AG08396 (cell line): ENCODE data around the gene CTNNA1.

Source experiments
- DNase-seq: peaks from one replicate; pipeline ENCODE4 v3.0.0; 2012; ENCODE audit warnings: low spot score, mixed read lengths

The CTNNA1 gene

DNA sequence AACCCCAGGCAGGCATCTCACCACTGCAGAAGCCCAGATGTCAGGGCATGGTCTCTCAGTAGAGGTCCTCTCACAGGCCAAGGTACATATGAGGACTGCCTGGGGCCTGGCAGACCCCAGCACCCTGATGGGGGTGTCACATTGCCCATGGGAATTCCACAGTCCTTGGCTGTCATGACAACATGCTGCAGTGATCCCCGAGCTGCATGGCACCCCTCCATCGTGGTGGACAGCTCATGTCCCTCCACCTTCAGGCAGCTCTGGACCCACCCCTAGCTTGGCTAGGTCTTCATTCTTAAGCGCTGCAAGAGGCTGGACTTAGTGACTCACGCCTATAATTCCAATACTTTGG, 196.0 kb downstream of the CTNNA1 start:
- DNase-seq, result no peak

DNA sequence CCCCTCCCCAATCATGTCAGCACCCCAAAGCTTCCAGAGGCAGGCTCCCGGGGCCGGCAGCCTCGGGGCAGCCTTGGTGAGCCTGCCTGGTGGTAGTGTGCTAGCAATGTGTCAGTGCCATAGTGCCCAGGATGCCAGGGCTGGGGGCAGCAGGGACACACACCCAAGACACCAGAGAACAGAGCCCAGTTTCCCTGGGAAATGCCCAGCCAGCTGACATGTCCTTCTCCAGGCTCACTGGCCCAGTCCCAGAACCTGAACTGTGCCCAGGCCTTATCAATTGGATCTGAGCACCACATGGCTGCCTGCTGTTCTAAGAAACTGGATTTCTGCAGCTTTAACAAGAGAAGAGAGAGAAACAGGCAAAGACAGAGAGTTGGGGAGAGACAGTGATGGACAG, 196.8 kb downstream of the CTNNA1 start:
- no peak for DNase-seq

DNA sequence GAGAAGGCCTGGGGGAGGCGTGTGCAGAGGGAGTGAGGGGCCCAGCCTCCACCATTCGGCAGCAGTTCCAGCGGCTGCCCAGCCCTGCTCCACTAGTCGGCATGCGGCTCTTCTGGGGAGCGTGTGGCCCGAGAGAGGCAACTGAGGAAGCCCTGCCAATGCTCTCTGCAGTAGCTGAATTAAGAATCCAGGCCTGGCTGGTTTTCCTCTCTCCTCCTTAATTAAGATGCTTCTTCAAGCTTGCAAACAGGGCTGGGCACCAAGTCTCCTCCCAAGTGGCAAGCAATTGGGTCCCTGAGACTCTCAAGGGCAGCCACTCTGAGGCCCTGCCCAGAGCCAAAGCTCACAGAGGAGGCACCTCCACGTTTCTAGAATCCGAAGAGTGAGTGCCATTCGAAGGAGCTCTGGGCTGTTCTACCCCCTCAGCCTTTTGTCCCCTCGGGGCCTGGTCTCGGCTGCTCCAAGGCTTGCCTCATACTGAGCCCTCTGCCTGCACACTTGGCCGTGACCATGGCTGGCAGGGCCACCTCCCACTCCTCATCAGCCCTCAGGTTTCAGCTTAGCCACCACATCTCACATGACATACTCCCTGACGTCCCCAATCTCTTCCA, 197.3 kb downstream of the CTNNA1 start:
- no peak for DNase-seq

DNA sequence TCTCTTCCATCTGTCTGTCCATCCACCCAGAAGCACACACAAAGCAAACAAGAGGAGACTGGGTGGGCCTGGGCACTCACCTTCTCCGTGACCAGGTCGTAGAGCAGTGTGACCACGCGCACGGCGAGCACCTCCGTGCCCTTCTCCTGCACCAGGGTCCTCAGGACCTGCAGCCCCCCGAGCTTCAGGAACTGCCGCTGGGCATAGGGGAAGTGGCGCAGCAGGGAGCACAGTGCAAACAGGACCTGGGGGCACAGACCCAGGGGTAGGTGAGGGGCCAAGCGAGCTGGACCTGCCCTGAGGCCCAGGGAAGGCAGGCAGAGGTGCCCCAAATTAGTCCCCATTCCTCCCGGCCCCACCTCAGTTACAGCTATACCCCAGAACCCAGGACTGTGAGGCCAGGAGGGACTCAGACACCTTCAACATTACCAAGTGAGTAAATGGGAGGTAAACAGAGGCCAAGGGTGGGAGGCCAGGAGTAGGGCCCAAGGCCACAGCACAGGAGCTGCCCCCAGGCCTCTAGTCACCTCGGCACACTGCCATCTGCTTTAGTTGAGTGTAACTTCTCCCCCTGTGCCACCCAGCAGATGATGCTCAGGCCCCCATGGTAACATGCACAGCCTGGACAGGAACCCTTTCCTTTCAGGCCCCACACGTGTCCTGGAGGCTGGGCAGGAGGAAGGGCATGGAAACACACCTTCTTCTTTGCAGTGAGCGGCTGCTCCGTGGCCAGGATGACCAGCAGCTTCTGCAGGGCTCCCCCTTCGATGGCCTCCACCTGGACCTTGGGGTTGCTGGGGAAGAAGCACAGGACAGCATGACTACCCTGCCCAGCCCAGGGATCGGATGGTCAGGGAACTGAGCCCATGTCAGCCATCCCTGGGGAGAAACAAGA, 198.1 kb downstream of the CTNNA1 start:
- no peak for DNase-seq

DNA sequence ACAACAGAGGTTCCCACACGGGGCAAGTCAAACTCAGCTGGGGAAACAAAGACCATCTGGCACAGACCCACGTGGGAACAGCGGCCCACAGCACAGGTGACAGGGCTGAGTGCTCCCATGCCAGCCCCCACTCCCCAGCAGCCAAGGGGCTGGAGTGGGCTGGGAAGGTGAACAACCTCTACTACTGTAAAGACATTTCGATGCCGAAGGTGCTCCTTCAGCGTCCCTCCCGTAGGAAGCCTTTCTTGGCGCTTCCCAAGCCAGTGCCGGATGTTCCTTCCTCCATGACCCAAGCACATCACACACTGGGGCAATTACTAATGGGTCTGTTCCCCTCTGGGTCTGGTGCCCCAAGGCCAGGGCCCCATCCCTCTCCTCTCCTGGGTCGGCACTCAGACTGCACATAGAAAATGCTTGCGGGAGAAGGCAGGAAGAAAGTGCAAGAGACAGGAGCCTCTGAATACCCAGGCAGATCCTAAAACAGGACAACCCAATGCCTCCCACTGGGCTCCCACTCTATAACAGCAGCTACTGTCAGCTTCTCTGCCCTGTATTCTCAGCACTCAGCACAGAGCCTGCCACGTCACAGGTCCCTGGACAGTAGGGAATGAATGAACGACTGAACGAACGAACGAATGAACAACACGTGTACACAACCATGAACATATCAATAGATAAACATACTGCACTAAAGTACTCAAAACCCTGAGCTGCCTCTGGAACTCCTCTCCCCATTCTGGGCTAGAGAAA, 198.9 kb downstream of the CTNNA1 start:
- no peak for DNase-seq

DNA sequence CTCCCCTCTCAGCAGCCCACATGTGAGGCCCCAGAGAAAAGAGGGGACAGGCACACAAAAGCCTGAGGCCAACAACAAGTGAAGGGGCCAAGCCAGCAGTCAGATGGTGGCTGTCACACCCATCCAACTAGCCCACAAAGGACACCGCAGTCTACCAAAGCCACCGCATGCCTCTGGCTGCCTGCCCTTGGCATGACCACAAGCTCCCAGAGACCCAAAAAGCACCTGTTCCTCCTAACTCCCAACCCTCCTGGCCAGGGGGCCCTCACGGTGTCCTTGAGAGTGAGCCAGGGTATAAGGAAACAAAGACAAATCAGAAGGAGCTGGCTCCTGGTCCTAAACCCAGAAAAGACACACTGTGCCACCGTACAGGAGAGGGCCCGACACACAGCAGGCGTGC, 199.7 kb downstream of the CTNNA1 start:
- no peak for DNase-seq

DNA sequence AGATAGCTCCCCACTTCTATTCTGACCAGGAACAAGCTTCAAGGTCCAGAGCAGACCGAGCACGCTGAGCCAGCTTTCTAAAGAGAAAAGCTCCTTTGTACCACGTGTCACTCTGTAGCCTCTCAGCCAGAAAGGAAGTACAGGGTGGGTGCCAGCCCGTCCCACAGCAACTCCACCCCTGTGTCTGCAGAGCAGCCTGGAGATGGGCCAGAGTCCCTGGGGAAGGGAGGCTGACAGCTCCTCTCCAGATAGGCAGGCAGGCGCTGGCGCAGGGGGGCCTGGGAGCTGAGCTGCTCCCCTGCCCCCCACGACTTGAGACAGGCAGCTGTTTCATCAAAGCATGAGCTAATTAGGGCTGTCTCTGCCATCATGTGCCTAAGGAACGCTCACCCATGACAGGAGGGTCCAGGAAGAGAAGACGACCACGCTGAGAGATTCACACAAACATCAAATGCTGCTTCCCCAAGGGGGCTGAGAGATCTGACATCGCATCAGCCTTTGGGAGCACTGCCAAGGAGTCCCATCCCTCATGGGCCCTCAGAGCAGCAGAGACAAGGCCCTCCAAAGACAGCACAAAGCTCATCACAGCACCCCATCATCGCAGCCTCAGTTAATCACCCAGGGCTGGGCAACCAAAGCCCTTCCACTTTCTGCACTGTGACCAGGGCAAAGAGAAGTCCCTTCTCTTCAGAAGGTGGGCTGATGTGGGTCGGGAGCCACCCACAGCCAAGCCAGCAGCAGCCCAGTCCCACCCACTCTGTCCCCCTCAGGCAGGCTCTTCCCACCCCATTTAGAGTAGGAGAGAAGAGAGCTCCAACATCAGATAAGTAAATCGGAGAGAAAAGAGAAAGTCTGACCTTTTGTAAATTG, 200.4 kb downstream of the CTNNA1 start:
- DNase-seq, result peak; percentile 76

DNA sequence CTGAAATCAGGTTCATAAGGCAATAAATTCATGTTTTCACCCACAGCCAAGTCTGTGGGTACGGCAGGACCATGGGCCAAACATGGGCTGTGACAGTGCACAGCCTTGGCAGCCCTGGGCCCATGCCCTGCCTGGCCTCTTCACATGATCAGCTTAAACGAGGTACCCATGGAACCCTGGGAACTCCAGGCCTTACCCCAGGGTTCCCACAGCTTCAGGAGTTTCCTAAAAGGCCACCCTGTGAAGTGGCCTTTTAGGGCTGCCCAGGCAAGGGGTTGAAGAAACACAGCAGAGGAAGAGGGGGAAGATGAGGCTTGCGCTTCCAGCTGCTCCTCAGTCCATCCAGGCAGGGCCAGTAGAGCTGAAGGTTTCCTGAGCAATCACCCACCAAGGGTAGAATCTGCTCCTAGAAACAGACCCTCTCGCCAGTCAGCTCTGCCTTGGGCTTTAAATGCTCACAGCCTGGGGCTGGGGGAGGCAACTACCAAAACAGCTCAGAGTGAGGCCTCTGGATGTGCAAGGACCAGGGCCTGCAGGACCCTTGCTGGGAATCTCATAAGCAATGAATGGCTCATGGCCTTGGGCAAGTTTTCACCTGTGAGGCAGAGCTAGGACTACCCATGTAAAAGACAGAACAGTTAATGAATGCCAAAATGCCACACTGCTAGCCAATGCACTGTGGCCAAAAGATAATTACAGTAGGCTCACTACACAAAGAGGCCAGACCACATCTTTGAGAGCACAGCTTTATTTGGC, 201.2 kb downstream of the CTNNA1 start:
- DNase-seq, result no peak

DNA sequence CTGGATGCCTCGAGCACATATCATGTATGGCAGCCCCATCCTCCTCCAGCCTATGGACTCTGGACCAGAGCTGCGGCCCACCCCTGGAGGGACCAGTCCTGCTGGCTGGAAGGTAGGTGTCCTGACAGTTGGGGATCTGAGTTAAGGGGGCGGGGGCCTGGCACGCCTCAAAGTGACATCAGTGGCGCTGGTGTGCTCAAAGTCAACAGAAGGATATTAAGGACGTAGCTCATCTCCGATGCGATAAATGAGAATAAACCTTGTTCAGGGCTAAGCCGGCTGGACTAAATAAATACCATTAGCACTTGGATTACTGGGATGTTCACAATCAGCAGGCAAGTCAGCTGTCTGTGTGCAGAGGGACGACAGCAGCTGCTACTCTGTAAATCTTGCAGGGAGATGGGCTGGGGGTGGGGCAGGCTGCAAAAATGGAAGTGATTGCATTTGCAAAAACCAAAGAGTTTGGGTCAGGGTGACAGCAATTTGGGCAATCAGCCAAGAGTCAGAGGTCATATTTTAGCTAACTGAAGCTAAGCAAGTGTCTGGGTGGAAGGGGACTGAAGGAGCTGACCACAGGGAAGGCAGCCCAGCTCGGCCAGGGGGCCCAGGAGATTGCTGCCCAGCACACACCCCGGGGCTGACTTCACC, 201.9 kb downstream of the CTNNA1 start:
- no peak for DNase-seq

DNA sequence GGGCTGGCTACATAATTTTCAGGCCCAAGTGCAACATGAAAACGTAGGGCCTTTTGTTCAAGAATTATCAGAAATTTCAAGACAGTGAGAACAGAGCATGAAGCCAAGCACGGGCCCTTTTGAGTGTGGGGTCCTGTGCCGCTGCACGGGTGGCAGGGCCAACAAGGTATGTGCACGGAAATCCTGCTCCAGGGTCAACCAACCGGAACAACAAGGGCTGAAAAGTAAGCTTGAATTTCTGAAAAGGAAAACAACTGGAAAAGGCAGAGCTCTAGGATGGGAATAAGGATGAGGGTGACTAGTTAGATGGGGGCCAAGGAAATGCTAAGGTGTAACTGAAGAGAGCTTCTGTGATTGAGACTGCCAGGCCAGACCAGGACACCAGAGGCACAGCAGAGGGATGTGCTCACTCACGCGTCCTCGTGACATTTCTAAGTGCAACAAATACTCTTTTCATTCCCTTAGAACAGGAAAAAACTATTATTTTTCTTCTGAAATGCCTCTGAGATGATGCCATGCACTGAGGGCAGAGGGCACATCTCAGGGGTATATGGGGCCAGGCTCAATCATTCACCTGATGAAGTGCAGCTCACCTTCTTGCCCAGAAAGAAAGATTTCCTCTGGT, 202.6 kb downstream of the CTNNA1 start:
- no peak for DNase-seq

DNA sequence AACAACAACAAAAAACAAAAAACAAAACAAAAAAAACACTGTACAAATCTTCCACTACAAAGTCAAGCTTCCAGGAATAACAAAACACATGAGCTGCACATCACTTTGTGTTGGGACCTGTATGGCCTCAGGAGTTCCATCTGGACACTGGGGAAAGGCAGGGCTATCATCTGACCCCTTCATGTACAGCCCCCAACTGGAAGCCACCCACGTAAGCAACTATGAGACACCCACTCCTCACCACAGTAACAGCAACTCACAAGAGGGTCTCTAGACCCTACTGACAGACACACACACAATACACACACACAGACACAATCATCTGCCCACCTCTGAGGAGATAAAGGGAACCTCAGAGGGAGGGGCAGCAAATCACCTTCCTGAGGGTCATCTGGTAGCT, 203.6 kb downstream of the CTNNA1 start:
- no peak for DNase-seq

DNA sequence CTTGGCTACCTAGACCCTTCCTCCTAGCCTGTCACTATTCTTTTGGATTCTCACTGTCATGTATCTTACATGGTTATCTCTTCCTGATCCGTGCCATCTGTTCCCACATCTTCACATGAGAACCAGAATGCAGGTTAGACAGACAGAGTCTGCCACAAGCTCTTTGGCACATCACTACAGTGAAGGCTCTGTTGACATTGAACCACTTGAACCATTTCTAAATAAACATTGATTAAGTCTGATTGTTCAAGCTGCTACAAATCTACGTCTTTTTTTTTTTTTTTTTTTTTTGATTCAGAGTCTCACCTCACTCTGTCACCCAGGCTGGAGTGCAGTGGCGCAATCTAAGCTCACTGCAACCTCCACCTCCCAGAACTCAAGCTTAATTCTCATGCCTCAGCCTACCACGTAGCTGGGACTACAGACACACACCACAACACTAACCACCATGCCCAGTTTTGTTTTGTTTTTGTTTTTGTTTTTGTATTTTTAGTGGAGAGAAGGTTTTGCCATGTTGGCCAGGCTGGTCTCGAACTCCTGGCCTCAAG, 207.0 kb downstream of the CTNNA1 start:
- DNase-seq, result no peak

DNA sequence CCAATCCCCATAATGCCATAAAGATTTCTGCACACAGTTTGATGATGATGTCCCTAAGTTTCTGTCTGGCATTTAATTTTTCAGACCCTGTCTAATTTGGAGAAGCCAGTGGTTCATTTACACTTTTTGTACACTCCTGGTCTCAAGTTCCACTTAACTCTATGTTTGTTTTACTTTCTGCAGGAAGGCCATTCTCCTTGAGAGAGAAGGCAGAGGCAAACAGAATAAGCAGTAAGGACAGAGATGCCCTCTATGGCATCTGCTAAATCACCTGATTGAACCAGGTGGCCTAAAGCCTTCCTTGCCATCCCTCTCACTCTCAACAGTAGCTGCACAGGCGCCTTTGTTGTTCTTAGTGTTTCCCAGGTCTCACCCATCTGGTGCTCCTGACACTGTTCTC, 208.0 kb downstream of the CTNNA1 start:
- DNase-seq, result no peak

DNA sequence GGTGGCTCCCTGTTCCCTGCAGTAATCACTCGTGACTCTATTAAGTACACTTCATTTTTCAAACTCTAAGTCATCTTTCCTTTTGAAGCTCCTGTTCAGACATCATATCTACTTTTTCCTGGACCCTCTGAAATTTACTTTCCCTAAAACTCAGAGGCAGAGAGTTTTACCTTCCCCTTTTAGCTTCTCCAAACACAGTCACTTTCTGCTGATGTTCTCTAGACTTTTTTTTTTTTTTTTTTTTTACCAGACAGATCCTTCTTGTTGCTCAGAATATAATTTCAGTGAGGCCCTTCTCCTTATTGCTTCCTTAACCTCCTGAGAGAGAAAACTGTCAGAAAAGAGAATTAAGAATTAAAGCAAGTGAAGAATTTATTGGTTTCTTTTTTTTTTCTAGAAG, 208.5 kb downstream of the CTNNA1 start:
- no peak for DNase-seq

DNA sequence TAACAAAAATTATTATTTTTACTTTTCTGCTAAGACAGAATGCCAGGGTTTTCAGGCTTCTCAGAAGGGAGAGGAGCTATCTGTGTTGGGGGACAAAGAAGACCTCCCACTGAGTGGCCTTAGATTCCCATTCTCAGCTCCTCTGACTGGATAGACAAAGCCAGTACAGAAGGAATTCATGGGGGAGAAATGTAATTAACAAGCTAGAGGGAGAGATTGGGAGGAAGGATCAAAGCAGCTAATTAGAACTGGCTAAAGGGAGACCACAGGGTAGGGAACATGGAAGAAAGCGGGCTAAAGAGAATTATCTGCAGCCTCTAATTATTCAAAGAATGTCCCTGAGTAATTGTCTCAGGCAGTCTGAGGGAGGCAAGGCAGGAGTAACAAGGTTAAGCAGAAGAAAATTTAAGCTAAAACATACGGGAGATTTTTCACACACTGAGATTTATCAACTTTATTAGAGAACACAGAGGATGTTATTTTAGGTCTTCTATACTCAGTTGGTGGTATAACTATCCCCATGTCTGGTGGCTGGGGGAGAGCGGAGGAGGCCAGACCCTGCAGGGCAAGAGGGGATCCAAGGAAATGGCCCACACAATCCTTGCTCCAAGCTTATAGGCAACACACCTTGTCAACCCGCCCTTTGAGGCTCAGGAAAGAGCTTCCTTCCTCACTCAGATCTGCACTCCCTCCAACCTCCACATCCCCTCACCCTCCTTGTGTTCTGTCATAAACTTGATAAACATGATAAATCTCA, 209.6 kb downstream of the CTNNA1 start:
- no peak for DNase-seq

DNA sequence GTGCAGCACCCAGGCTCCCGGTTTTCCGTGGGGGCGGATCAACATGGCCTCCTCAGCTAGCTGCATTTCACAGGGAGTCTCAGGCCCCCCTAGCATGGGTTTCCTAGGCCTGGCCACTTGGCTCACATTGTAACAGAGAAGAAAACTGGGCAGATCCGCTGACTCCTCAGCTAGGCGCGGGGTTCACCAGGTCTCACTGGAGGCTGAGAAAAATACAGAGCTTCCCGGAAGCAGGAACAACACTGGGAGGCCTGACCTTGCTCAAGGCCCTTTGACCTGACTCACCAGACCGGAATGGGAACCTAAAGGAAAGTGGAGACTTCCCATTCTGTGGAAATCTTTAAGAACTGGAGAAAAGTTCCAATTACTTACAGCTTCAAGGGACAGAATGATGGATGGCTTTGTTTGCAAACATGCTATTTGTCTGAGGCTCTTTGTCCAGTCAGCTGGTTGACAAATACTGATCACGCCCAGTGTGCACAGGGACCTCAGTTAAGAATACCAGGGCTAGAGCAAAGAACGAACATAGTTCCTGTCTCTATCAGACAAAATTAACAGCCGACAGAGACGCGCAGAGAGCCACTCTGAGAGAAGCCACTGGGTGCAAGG, 210.6 kb downstream of the CTNNA1 start:
- DNase-seq, result no peak

DNA sequence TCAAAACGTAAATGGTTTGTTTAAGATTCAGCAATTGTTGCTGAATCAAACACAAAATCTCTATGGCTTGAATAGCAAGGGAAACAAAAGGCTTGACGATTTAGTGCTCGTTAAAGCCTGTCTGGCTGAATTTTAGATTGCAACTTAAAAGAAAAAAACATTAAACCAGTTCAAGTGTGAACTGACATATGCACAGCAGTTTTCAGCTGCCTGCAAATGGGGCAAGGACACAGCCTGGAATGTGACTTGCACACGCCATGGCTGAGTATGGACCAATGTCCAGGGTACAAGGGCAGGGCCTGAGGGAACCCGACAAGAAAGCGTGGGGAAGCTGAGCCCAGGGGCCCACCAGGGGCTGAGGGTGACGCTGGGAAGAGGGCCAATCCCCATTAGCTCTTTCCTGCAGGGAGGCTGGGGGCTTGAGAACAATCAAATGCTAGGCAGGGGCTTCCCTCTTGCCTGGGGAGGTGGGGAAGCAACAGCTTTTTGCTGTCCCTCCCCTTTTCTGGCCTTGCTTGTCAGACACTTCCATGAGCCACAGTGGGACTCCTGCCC, 211.5 kb downstream of the CTNNA1 start:
- DNase-seq, result no peak

DNA sequence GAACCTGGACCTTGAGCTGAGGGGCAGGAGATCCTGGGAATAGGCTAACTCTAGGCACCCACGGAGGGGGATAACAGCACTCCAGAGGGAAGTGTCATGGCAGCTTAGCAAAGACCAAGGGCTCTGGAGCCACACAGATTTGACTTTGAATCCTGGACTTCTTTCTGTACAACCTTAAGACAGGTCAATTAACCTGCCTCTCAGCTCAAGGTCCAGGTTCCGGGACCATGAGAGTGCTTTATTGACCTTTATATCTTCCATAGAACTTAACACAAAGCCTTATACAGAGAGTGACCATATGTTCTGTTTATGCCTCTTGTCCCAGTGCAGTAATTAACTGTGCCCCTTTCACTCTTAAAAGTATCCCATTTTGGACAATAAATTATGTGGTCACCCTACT, 212.4 kb downstream of the CTNNA1 start:
- DNase-seq, result no peak
